ENCODE measurements around the gene ST6GALNAC4.
A peak's percentile ranks its signal among the peaks of the same experiment; 100 is the strongest.

ST6GALNAC4 gene

GRCh38 chr9:127928676-127929624 lies 12.1 kb upstream of the ST6GALNAC4 start:
- DNase-seq: no peak

DNA sequence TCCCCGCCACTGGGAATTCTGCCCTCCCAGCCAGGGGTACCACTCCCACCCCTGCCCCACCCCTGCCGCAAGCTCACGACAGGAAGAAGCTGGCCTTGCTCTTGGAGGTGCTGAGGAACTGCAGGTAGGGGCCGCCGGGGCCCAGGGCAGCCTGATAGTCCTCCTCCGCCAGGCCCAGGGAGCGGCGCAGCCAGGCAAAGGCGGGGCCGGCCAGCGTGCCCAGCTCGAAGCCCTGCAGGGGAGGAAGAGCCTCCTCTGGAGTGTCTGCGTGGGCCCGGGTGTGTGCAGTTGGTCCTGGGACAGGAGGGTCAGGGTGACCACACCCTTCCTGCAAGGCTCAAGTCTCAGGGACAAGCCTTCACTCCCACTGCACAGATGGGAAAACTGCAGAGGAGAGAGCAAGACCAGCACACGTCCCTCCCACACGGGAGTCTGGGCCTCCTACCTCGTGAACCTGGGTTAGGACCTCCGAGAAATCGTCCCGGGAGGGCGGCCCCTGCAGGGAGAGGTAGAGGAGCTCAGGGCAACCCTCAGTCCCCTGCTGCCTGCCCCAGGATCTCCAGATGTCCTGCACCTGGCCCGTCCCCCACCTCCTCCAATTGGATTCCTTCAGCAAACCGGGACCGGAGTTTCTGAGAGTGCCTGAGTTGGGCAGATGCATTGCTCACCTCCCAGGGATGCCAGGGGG lies 11.3 kb upstream of the ST6GALNAC4 start:
- no peak for DNase-seq

DNA sequence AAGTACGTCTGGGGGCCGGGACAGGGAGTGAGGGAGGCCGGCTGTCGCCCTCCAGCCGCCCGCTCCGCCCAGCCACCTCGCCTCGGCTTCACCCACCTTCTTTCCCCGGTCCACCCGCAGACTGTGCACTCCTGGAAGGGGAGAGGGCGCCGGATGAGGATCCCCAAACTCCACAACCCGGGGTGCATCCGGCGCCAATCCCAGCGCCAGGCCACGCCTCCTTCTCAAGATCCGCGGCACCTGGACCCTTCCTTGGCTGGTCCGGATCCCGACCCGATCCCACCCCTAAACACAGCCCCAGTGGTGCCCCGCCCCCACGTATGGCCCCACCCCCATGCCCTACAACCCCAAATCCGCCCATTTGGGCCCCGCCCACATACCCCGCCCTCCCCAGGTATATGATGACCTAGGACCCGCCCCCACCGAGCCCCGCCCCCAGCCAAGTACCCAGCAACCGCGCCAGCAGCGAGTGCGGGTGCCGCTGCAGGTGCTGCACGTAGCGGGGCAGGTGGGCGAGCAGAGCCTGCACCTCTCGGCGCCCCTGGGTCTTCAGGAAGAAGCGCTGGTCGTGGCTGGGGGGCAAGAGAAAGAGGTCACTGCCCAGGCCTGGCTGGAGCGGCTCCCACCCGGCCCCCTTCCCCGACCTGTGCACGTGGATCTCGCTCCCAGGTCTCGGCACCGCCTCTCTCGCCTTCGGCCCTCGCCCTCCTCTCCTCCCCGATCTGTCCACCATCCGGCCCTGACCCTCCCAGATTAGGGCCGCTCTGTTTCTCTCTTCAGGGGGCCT lies 10.6 kb upstream of the ST6GALNAC4 start:
- DNase-seq: no peak

DNA sequence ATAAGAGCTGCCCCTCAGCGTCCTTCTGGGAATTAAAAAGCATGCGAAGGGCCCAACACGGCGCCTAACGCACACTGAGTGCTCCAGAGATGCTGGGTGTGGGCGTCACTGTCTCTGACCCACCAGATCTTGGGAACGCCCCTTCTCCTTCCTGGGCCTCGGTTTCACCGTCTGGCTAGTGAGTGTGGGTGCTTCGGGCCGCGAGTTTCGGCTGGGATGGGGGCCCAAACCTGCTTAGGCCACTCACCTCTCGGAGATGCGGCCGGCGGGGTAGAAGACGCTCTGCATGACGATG lies 10.0 kb upstream of the ST6GALNAC4 start:
- DNase-seq: no peak

DNA sequence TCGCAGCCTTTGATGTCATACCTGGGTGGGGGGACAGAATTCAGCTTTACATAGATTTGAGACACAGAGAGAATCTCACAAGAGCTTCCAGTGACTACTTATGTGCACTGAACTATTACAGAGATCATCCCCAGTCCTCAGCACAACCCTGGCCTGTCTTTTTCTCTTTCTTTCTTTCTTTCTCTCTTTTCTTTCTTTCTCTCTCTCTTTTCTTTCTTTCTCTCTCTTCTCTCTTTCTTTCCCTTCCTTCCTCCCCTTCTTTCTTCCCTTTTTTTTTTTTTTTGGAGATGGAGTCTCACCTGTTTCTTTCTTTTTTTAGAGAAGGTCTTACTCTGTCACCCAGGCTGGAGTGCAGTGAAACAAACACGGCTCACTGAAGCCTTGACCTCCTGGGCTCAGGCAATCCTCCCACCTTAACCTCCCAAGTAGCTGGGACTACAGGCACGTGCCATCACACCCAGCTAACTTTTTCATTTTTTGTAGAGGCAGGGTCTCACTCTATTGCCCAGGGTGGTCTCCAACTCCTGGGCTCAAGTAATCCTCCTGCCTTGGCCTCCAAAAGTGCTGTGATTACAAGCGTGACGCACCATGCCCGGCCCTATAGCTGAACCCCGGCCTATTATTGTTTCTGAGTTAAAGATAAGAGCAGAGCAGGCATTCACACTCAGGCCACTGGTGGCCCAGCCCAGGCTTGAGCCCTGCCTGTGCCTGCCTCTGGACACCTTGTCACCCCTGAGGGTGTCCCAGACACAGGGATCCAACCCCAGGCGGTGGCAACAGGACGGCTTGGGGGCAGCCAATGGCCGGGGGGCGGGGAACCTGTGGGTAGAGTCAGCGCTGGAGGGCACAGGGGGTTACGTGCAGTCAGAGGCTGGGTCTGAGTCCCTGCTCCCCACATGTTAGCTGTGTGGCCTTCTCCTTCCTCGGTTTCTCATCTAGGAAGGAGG lies 9.4 kb upstream of the ST6GALNAC4 start:
- no peak for DNase-seq

DNA sequence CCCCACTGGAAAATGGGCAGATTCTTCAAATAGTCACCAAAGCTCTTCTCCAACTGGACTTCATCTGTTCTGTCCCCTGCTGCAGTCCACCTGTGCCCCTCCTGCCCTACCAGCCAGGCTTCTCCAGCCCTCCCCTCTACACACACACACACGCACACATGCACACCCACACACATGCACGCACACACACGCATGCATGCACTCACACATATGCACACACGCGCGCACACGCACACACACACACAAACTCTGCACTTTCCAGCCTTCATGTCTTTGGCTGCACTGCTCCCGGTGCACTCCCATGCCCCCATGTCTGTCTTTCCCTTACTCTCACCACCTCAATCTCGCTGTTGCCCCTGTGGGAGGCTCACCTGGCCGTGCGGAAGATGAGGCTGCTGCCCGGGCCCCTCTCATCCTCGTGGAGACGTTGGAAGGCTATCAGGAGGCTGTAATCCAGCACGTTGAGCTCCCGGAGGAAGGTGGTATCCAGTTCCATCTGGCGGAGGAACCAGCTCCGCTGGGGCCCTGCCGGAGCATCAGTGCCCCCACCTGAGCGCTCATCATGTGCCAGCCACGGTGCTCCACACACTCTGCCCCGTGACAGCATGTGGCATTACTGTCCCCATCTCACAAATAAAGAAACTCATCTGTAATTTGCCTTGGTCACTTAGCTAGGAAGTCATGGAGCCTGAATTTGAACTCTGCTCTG lies 8.0 kb upstream of the ST6GALNAC4 start:
- no peak for DNase-seq

GRCh38 chr9:127923771-127924170 lies 6.9 kb upstream of the ST6GALNAC4 start:
- DNase-seq: peak; percentile 72

DNA sequence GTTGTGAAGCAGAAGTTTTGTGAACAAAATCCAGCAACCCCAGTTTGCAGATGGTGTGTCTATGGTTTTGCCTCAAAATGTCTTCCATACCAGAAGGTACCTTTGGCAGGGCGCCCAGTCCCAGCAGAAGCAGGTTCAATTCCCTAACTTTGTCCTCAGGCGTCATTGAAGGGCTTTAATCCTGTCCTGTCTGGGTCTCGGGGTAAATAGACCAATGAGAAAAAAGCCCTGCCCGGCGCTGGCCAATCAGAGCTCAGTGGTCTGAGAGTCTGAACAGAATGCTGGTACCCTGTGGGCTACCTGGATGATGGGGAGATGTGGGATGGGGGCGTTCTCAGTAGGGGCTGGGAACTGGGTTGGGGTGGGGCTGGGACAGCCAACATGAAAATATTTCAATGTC lies 6.2 kb upstream of the ST6GALNAC4 start:
- DNase-seq: no peak

DNA sequence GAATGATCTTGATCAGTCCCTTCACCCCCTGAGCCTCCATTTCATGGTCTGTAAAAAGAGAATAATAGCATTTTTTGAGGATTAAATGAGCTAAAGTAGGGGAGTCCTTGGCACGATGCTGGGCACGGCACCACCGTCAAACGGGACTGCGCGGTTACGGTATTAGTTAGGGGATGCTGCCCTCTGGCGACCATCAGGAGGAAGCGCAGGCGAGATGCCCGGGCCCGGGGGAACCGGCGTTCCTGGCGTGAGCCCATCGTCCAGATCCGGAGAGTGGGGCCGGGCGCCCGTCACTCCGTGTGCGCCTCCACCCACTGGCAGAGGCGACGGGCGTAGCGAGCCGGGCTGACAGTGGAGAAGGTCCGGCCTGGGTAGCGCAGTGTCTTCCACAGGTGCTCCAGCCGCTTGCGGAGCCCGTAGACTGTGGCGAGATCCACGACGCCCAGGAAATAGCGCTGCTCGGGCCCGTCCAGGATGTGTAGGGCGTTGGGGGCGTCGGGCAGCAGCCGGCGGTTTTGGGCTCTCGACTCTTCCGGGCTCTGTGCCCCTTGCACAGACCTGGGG lies 4.8 kb upstream of the ST6GALNAC4 start:
- DNase-seq: no peak

GRCh38 chr9:127920794-127921193 lies 4.0 kb upstream of the ST6GALNAC4 start:
- no peak for DNase-seq

DNA sequence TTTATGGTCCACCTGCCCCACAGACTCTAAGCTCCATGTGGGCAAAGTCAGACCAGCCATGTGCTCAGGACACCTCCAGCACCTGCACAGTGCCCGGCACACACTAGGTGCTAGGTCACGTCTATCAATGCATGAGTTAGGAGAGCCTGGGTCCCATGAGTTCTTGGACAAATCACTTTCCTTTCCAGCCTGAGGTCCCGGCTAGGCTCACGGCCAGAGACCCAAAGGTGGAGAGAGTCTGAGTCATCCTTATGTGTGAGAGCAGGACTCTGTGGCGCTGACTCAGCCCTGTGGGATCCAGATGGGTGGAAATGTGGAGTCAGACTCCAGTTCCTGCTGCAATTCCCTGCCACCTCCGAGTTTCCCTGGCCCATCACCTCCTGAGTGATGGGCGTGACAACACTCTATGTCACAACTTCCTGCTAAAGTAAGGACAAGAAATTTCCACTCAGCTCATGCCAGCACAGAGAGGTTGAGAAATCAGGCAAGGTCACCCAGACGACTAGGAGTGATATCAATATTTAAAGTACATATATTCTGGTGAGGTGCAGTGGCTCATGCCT lies 2.5 kb upstream of the ST6GALNAC4 start:
- DNase-seq: peak; percentile 97

GRCh38 chr9:127918183-127919107 lies 1.6 kb upstream of the ST6GALNAC4 start:
- no peak for DNase-seq

GRCh38 chr9:127917603-127918002 lies 762 bp upstream of the ST6GALNAC4 start:
- DNase-seq: no peak

DNA sequence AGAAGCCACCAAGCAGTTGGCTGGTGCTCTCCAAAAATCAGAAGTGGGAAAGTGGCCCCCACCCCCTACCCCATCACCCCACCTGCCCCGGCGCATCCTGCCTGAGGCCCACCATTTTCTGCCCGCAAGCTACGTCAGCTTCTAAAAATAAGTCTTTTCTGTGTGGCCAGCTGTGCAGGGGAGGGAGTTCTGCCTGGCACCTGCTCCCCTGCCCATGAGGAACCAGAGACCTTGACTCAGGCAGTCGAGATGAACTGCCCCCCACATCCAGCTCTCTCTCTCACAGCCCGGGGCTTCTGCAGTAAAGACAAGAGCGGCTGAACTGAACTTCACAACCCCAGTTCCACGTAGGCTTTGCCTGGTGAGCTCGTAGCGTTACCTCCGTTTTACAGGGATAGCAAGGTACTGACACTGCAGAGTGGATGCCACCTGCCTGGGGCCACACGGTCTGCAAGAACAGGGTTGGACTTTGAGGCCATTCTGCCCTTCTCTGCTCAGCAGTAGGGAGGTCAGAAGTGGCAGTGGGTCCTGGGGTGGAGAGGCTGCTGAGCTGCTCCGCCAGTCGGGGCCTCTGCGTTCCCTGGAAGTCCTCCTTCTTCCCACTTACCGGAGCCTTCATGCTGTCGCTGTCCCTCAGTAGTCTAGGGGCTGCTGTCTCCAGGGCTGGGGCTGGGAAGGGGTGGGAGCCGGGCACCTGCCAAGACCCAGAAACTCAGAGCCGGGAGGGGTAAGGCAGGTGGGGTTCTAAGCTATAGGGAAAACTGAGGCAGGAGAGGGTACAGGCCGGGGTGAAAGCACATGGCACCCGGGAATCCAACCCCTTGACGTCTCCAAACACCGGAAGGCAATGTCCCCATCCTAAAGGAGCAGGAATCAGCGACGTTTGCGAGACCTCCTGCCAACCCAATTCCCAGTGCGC lies 781 bp downstream of the ST6GALNAC4 start:
- DNase-seq: no peak

DNA sequence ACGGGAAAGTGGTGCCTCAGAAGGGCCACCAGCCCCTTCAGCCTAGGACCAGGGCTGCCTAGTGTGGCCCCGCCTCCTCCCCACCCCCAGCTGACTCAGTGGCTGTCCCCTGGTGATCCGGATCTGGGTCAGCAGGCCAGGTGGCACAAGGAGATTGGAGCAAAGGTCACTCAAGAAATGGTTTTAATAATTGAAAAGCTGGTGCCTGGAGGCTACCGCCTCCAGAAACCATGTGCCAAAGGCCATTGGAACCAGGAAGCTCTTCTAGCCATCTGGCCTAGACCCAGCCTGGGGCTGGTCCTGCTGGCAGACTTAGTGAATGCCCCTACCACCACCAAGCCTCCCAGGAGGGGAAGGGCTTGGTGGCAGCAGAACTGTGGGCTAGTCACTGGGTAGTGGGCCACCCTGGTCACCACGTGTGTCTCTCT lies 1.5 kb downstream of the ST6GALNAC4 start:
- DNase-seq: no peak

GRCh38 chr9:127913682-127914081 lies 3.2 kb downstream of the ST6GALNAC4 start:
- DNase-seq: no peak

DNA sequence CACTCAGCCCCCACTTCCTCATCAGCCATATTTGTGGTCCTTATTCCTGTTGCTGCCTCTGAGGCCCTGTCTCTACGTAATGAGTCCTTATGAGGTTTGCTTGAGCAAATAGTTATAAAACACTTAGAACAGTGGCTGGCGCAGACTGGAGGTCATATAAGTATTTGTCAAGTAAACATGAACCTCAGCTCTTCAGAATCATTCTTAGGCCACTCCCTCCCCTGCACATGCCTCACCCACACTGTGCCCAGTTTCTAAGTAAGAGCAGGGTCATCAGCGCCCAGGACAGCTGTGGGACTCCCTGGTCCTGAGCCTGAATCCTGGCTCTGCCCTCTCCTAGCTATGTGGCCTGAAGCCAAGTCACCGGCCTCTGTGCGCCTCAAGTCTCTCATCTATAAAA lies 4.0 kb downstream of the ST6GALNAC4 start:
- DNase-seq: no peak

- DNase-seq: no peak
Observed at GRCh38 chr9:127912296-127912695, 4.5 kb downstream of the ST6GALNAC4 start.

Data from NCI-H226 (cell line).